Measurements from ENCODE around the gene KHDC3L. TPM values are rescaled to one million over a fixed set of nuclear protein-coding genes. Genes with fewer than 3 reads are reported as not detected.

Gene KHDC3L
- total RNA-seq, 2 donors from 2014 or later: not detected

- DNase-seq (ENCODE audit: low spot score) (no peak), ATAC-seq (ENCODE audit: insufficient number of reproducible peaks, low FRiP score, low read depth) (no peak)
- TF ChIP-seq CTCF (IDR thresholded peaks at IDR 0.05): no peak
These were observed 6.7 kb downstream of the KHDC3L start for GRCh38 chr6:73369157-73369556.

GRCh38 chr6:73369563-73369962 is 7.1 kb downstream of the KHDC3L start, which contains the start of gene OOEP:
OOEP (minus strand) TSS chr6:73369897; CDS start chr6:73369792, 105 bp downstream.
- Histone ChIP-seq H3K4me1 (ENCODE audit: control insufficient read depth in 1 of 2, low read depth in 2 of 2) (no peaks in the 10 kb centered on the region), H3K27ac (no peak within 1 kb of the TSS), H3K9me3 (no peaks in the 10 kb centered on the region), H3K4me3 (no peak within 1 kb of the TSS), H3K36me3 (no peaks in the 10 kb centered on the region), H3K27me3 (replicated peaks; ENCODE audit: insufficient read depth) (no peaks in the 10 kb centered on the region)
- DNase-seq (ENCODE audit: low spot score): no peak
- no peak for ATAC-seq (ENCODE audit: insufficient number of reproducible peaks, low FRiP score, low read depth)
- TF ChIP-seq CTCF (IDR thresholded peaks at IDR 0.05): no peak

More at GRCh38 chr6:73369157-73369556, 6.7 kb downstream of the KHDC3L start:
- H3K4me1 ChIP-seq (ENCODE audit: control insufficient read depth in 1 of 2, low read depth in 2 of 2): no peaks in the 10 kb centered on the region
- no peaks in the 10 kb centered on the region for H3K36me3 ChIP-seq
- H3K27ac ChIP-seq: no peak overlapping the region
- H3K4me3 ChIP-seq: no peak overlapping the region
- no peaks in the 10 kb centered on the region for H3K27me3 ChIP-seq (replicated peaks; ENCODE audit: insufficient read depth)
- H3K9me3 ChIP-seq: no peaks in the 10 kb centered on the region

- ATAC-seq (ENCODE audit: insufficient number of reproducible peaks, low FRiP score, low read depth): no peak
- no peak for DNase-seq (ENCODE audit: low spot score)
These were observed 9.5 kb downstream of the KHDC3L start for GRCh38 chr6:73371984-73372383.

GRCh38 chr6:73372516-73372915 is 10.1 kb downstream of the KHDC3L start:
- ATAC-seq (ENCODE audit: insufficient number of reproducible peaks, low FRiP score, low read depth): no peak

More at GRCh38 chr6:73371984-73372383, 9.5 kb downstream of the KHDC3L start:
- Histone ChIP-seq H3K27ac (no peak overlapping the region), H3K9me3 (no peaks in the 10 kb centered on the region), H3K27me3 (replicated peaks; ENCODE audit: insufficient read depth) (no peaks in the 10 kb centered on the region), H3K4me3 (no peak overlapping the region), H3K36me3 (no peaks in the 10 kb centered on the region), H3K4me1 (ENCODE audit: control insufficient read depth in 1 of 2, low read depth in 2 of 2) (no peaks in the 10 kb centered on the region)
- TF ChIP-seq CTCF (IDR thresholded peaks at IDR 0.05): no peak

GRCh38 chr6:73375216-73375615 is 12.8 kb downstream of the KHDC3L start:
- Histone ChIP-seq H3K4me3 (no peak overlapping the region), H3K9me3 (no peaks in the 10 kb centered on the region), H3K27ac (no peak overlapping the region), H3K36me3 (no peaks in the 10 kb centered on the region), H3K4me1 (ENCODE audit: control insufficient read depth in 1 of 2, low read depth in 2 of 2) (no peaks in the 10 kb centered on the region), H3K27me3 (replicated peaks; ENCODE audit: insufficient read depth) (no peaks in the 10 kb centered on the region)
- TF ChIP-seq CTCF (IDR thresholded peaks at IDR 0.05): no peak
- DNase-seq (ENCODE audit: low spot score): no peak
- no peak for ATAC-seq (ENCODE audit: insufficient number of reproducible peaks, low FRiP score, low read depth)

More at GRCh38 chr6:73372516-73372915, 10.1 kb downstream of the KHDC3L start:
- no peaks in the 10 kb centered on the region for H3K36me3 ChIP-seq
- H3K4me1 ChIP-seq (ENCODE audit: control insufficient read depth in 1 of 2, low read depth in 2 of 2): no peaks in the 10 kb centered on the region
- no peaks in the 10 kb centered on the region for H3K9me3 ChIP-seq
- no peaks in the 10 kb centered on the region for H3K27me3 ChIP-seq (replicated peaks; ENCODE audit: insufficient read depth)
- no peak for DNase-seq (ENCODE audit: low spot score)
- no peak overlapping the region for H3K4me3 ChIP-seq
- H3K27ac ChIP-seq: no peak overlapping the region
- TF ChIP-seq CTCF (IDR thresholded peaks at IDR 0.05): no peak
